HepG2 (cell line): ENCODE results near the gene UBTD2. TPM values are rescaled to one million over a fixed set of nuclear protein-coding genes. Genes with fewer than 3 reads are reported as not detected.

Experiments
- ATAC-seq: fragments of 200-7000 bp; cut with Tn5 transposase; 3 replicates; pipeline ENCODE4 v1.9.1; 2020; ENCODE audit warnings: mild to moderate bottlenecking, moderate library complexity
- BruUV-seq: library from RNA; stranded (reverse); fragments of 400-500 nt; replicated peaks from 2 replicates; lab custom pipeline; 2021; lab: Mats Ljungman, UMichigan
- CTCF ChIA-PET: fragments of 300-600 bp; formaldehyde crosslinking; extraction: SDS; loops from one replicate; lab custom pipeline; 2021; ENCODE audit warnings: low total read pairs, inconsistent platforms, low intra/inter-chr PET ratio; lab: Yijun Ruan, JAX
- POLR2A ChIA-PET: fragments of 350-600 bp; sonication (Branson Sonifier 250); formaldehyde crosslinking; loops from one replicate; lab custom pipeline; 2020; ENCODE audit warnings: antibody characterized with exemption, inconsistent platforms; lab: Yijun Ruan, JAX
- DNase-seq: peaks from one replicate; pipeline ENCODE4 v3.0.0-alpha.2; 2015; ENCODE audit warnings: low spot score
- FAIRE-seq: peaks from 3 replicates; lab custom pipeline; 2011; peaks lifted over from hg19 to GRCh38; lab: Jason Lieb, UNC
- H2AFZ ChIP-seq: one replicate; pipeline ENCODE4 v1.6.1; 2011; ENCODE audit warnings: low read length, inconsistent platforms
- H3K27ac ChIP-seq: fragments of 300-600 bp; 3 replicates; pipeline ENCODE4 v1.8.0; 2011; ENCODE audit warnings: mixed run types, mild to moderate bottlenecking, mixed read lengths, low read length, inconsistent platforms; ENCODE audit not compliant: insufficient read depth; ENCODE audit errors: extremely low read length
- H3K27me3 ChIP-seq, 2 experiments: fragments of 200-600 bp in 1 of 2; 2 replicates in 1 of 2; 3 replicates in 1 of 2; pipeline versions ENCODE4 v1.6.0 to v1.8.0; 2011; ENCODE audit warnings: low read length in 2 of 2, mild to moderate bottlenecking in 2 of 2, moderate library complexity in 2 of 2, inconsistent platforms in 1 of 2; ENCODE audit not compliant: insufficient read depth in 2 of 2, control insufficient read depth in 1 of 2
- H3K36me3 ChIP-seq, 2 experiments: fragments of 200-600 bp in 1 of 2; replicated peaks in 1 of 2; 2 replicates in 1 of 2; 3 replicates in 1 of 2; pipeline versions ENCODE4 v1.5.1 to v1.8.0; 2011; ENCODE audit warnings: low read length in 2 of 2, inconsistent platforms in 1 of 2; ENCODE audit not compliant: insufficient read depth in 2 of 2, control insufficient read depth in 1 of 2
- H3K4me1 ChIP-seq: 2 replicates; pipeline ENCODE4 v1.5.1; 2012; ENCODE audit warnings: low read length, inconsistent platforms; ENCODE audit not compliant: insufficient read depth
- H3K4me2 ChIP-seq: 2 replicates; pipeline ENCODE4 v1.6.0; 2011; ENCODE audit warnings: low read depth, low read length, inconsistent platforms
- H3K4me3 ChIP-seq, 3 experiments: fragments of 200-600 bp in 1 of 3; sonication (generic), shearing (Covaris generic) in 1 of 3; replicated peaks in 1 of 3; 2 replicates each; pipeline ENCODE4 v1.5.1; 2011 to 2016; ENCODE audit warnings: low read length in 3 of 3, inconsistent platforms in 2 of 3, low read depth in 2 of 3, mild to moderate bottlenecking in 2 of 3, control low read depth in 1 of 3, mixed read lengths in 1 of 3; ENCODE audit not compliant: insufficient read depth in 1 of 3
- H3K79me2 ChIP-seq: one replicate; pipeline ENCODE4 v1.6.1; 2011; ENCODE audit warnings: low read length, inconsistent platforms; ENCODE audit not compliant: insufficient read depth
- H3K9ac ChIP-seq: 2 replicates; pipeline ENCODE4 v1.6.0; 2011; ENCODE audit warnings: mild to moderate bottlenecking, low read depth, low read length, inconsistent platforms; ENCODE audit not compliant: insufficient read depth
- H3K9me3 ChIP-seq: 2 replicates; pipeline ENCODE4 v1.5.1; 2012; ENCODE audit warnings: mild to moderate bottlenecking, low read length
- H4K20me1 ChIP-seq: 2 replicates; pipeline ENCODE4 v1.6.0; 2011; ENCODE audit warnings: inconsistent platforms, mild to moderate bottlenecking, low read length, moderate library complexity; ENCODE audit not compliant: insufficient read depth
- ESRRA ChIP-seq: sonication (generic); formaldehyde crosslinking; IDR thresholded peaks from 2 replicates; pipeline ENCODE4 v1.5.1; 2020; ENCODE audit warnings: mild to moderate bottlenecking, low read depth, missing genetic modification reagents
- HNRNPLL ChIP-seq: fragments of 200-400 bp; formaldehyde crosslinking; IDR thresholded peaks from 2 replicates; pipeline ENCODE4 v1.6.1; 2017; ENCODE audit warnings: mild to moderate bottlenecking, low read depth, low read length; ENCODE audit not compliant: poor library complexity, severe bottlenecking
- PHF5A ChIP-seq: IDR thresholded peaks from one replicate; pipeline ENCODE4 v1.6.1; 2018; ENCODE audit warnings: low read depth, missing genetic modification reagents; ENCODE audit not compliant: unreplicated experiment
- SRSF1 ChIP-seq: fragments of 200-400 bp; formaldehyde crosslinking; optimal IDR thresholded peaks from 2 replicates; pipeline ENCODE3; 2017; ENCODE audit warnings: mild to moderate bottlenecking, low read depth, low read length, moderate library complexity
- TARDBP ChIP-seq: sonication (generic); formaldehyde crosslinking; IDR thresholded peaks from 2 replicates; pipeline ENCODE4 v1.8.0; 2022; ENCODE audit warnings: mild to moderate bottlenecking, missing genetic modification reagents
- TSC22D2 ChIP-seq: sonication (generic); formaldehyde crosslinking; IDR thresholded peaks from 2 replicates; pipeline ENCODE4 v1.5.1; 2020; ENCODE audit warnings: missing genetic modification reagents, mild to moderate bottlenecking, borderline replicate concordance
- ZNF3 ChIP-seq: IDR thresholded peaks from 2 replicates; pipeline ENCODE4 v1.7.0; 2017; ENCODE audit warnings: inconsistent platforms
- ZNF367 ChIP-seq: sonication (generic); formaldehyde crosslinking; IDR thresholded peaks from 2 replicates; pipeline ENCODE4 v1.4.0; 2020; ENCODE audit warnings: missing genetic modification reagents, borderline replicate concordance
- ZNF549 ChIP-seq: sonication (generic); formaldehyde crosslinking; IDR thresholded peaks from 2 replicates; pipeline ENCODE4 v1.5.0; 2020; ENCODE audit warnings: missing genetic modification reagents
- ZNF607 ChIP-seq: sonication (generic); formaldehyde crosslinking; IDR thresholded peaks from 2 replicates; pipeline ENCODE4 v1.5.1; 2020; ENCODE audit warnings: missing genetic modification reagents, mild to moderate bottlenecking, borderline replicate concordance
- ZNF737 ChIP-seq: sonication (generic); formaldehyde crosslinking; IDR thresholded peaks from 2 replicates; pipeline ENCODE4 v1.5.0; 2020; ENCODE audit warnings: missing genetic modification reagents, mild to moderate bottlenecking, borderline replicate concordance
- ZNF850 ChIP-seq: sonication (generic); formaldehyde crosslinking; conservative IDR thresholded peaks from 2 replicates; pipeline ENCODE4 v1.9.0; 2021; ENCODE audit warnings: mild to moderate bottlenecking, missing genetic modification reagents
- WGBS: methylation state at CpG from one replicate; pipeline ENCODE4 v1.1.6; 2017; ENCODE audit warnings: low lambda C conversion rate; 5-methylcytosine and 5-hydroxymethylcytosine counted together
- in situ Hi-C: cut with HindIII; loops from 2 replicates; pipeline ENCODE4 v1.10.0; 2017; ENCODE audit warnings: low pct_unique_long_range_greater_than_20kb; ENCODE audit not compliant: extremely low pct_ligation_motif_present
- intact Hi-C: fragments of 100-400 bp; cut with micrococcal nuclease; formaldehyde crosslinking; loops from one replicate; pipeline ENCODE4 v1.10.0; 2022; ENCODE audit not compliant: unreplicated experiment
- polyA plus RNA-seq, 8 experiments: library from polyadenylated mRNA; depleted of rRNA in 3 of 8; stranded (reverse) in 7 of 8; unstranded in 1 of 8; fragments of >200 nt; fragmentation: Illumina TruSeq in 4 of 8; extraction: Trizol in 4 of 8; gene quantifications; 2 replicates each; pipeline versions ENCODE4 v1.2.1 to v1.2.3, GENCODE V29; 2011 to 2016; ENCODE audit warnings: low read depth in 4 of 8, missing spikeins in 1 of 8, mixed read lengths in 1 of 8; ENCODE audit not compliant: insufficient read depth in 1 of 8
- total RNA-seq, 5 experiments: library from RNA; depleted of rRNA; stranded (reverse); fragments of >200 nt; fragmentation: Illumina TruSeq; extraction: Trizol; gene quantifications; 2 replicates each; pipeline ENCODE4 v1.2.3, GENCODE V29; 2016; ENCODE audit warnings: low read depth in 1 of 5
- TF ChIP-seq, protein P1 (sequence below): sonication (generic); formaldehyde crosslinking; IDR thresholded peaks from 2 replicates; pipeline ENCODE4 v1.5.1; 2020; ENCODE audit warnings: missing genetic modification reagents, mild to moderate bottlenecking, borderline replicate concordance
- TF ChIP-seq, protein P2 (sequence below): IDR thresholded peaks from 2 replicates; pipeline ENCODE4 v1.6.1; 2012; ENCODE audit warnings: low read depth, low read length, improper control_type of control experiment
- TF ChIP-seq, protein P3 (sequence below): sonication (generic); formaldehyde crosslinking; IDR thresholded peaks from 2 replicates; pipeline ENCODE4 v1.4.0; 2020; ENCODE audit warnings: mild to moderate bottlenecking, missing genetic modification reagents, borderline replicate concordance
- TF ChIP-seq, protein P4 (sequence below): sonication (generic); formaldehyde crosslinking; IDR thresholded peaks from 2 replicates; pipeline ENCODE4 v1.4.0; 2020; ENCODE audit warnings: mild to moderate bottlenecking, missing genetic modification reagents

UBTD2 gene
- total and polyA plus RNA-seq, 2 of the 13 experiments (the other 11 are each of a cell fraction or from before 2014, with no cell fraction given), result 15.2 to 24.1 TPM

DNA sequence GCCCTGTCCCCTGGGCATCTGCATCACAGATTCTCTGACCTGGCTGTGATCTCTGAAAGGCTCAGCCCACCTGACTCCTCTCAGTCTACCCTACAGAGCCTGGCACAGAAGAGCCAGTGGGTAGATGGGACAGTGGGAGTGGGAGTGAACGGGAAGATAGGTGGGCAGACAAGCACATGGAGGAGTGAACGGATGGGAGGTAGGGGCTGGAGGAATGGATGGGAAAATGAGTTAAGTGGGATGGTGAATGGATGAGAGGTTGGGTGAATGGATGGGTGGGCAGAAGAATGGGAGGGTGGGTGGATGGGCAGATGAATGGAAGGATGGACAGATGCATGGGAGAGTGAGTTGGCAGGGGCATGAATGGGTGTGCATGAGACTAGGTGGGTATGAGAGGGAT is 114.3 kb downstream of the UBTD2 start:
- ChIA-PET CTCF (no interaction called here), POLR2A (interaction anchor here (0.8 kb wide), 1 partner anchor 19 kb away, joined by 4 read pairs; the partner anchor contains the start of gene STK10)
- Histone ChIP-seq H3K4me3 (no peak overlapping the region), H3K4me1 (peaks cover 34% of the 10 kb centered on the region), H3K9me3 (no peaks in the 10 kb centered on the region), H3K4me2 (no peak overlapping the region), H2AFZ (no peak overlapping the region), H4K20me1 (no peaks in the 10 kb centered on the region), H3K36me3 (no peaks in the 10 kb centered on the region), H3K27ac (no peak overlapping the region), H3K9ac (no peak overlapping the region), H3K79me2 (no peaks in the 10 kb centered on the region), H3K27me3 (no peaks in the 10 kb centered on the region)
- in situ Hi-C loops, result no loop called here
- intact Hi-C loops, result no loop called here
- BruUV-seq, result no TSS peak
- TF ChIP-seq SRSF1, result no peak
- TF ChIP-seq ZNF3 (CRISPR knock-in tag), result no peak
- no peak for TF ChIP-seq ZNF607 (CRISPR knock-in tag)
- TF ChIP-seq TSC22D2 (CRISPR knock-in tag), result no peak
- TF ChIP-seq, protein P1, sequence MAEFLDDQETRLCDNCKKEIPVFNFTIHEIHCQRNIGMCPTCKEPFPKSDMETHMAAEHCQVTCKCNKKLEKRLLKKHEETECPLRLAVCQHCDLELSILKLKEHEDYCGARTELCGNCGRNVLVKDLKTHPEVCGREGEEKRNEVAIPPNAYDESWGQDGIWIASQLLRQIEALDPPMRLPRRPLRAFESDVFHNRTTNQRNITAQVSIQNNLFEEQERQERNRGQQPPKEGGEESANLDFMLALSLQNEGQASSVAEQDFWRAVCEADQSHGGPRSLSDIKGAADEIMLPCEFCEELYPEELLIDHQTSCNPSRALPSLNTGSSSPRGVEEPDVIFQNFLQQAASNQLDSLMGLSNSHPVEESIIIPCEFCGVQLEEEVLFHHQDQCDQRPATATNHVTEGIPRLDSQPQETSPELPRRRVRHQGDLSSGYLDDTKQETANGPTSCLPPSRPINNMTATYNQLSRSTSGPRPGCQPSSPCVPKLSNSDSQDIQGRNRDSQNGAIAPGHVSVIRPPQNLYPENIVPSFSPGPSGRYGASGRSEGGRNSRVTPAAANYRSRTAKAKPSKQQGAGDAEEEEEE (CRISPR knock-in tag), result no peak
- no peak for TF ChIP-seq ZNF737 (CRISPR knock-in tag)
- TF ChIP-seq, protein P2, sequence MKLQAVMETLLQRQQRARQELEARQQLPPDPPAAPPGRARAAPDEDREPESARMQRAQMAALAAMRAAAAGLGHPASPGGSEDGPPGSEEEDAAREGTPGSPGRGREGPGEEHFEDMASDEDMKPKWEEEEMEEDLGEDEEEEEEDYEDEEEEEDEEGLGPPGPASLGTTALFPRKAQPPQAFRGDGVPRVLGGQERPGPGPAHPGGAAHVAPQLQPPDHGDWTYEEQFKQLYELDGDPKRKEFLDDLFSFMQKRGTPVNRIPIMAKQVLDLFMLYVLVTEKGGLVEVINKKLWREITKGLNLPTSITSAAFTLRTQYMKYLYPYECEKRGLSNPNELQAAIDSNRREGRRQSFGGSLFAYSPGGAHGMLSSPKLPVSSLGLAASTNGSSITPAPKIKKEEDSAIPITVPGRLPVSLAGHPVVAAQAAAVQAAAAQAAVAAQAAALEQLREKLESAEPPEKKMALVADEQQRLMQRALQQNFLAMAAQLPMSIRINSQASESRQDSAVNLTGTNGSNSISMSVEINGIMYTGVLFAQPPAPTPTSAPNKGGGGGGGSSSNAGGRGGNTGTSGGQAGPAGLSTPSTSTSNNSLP, result no peak
- no peak for TF ChIP-seq TARDBP (CRISPR knock-in tag)
- TF ChIP-seq PHF5A (CRISPR knock-in tag), result no peak
- TF ChIP-seq ZNF367 (CRISPR knock-in tag), result no peak
- TF ChIP-seq ESRRA (CRISPR knock-in tag), result no peak
- TF ChIP-seq, protein P3, sequence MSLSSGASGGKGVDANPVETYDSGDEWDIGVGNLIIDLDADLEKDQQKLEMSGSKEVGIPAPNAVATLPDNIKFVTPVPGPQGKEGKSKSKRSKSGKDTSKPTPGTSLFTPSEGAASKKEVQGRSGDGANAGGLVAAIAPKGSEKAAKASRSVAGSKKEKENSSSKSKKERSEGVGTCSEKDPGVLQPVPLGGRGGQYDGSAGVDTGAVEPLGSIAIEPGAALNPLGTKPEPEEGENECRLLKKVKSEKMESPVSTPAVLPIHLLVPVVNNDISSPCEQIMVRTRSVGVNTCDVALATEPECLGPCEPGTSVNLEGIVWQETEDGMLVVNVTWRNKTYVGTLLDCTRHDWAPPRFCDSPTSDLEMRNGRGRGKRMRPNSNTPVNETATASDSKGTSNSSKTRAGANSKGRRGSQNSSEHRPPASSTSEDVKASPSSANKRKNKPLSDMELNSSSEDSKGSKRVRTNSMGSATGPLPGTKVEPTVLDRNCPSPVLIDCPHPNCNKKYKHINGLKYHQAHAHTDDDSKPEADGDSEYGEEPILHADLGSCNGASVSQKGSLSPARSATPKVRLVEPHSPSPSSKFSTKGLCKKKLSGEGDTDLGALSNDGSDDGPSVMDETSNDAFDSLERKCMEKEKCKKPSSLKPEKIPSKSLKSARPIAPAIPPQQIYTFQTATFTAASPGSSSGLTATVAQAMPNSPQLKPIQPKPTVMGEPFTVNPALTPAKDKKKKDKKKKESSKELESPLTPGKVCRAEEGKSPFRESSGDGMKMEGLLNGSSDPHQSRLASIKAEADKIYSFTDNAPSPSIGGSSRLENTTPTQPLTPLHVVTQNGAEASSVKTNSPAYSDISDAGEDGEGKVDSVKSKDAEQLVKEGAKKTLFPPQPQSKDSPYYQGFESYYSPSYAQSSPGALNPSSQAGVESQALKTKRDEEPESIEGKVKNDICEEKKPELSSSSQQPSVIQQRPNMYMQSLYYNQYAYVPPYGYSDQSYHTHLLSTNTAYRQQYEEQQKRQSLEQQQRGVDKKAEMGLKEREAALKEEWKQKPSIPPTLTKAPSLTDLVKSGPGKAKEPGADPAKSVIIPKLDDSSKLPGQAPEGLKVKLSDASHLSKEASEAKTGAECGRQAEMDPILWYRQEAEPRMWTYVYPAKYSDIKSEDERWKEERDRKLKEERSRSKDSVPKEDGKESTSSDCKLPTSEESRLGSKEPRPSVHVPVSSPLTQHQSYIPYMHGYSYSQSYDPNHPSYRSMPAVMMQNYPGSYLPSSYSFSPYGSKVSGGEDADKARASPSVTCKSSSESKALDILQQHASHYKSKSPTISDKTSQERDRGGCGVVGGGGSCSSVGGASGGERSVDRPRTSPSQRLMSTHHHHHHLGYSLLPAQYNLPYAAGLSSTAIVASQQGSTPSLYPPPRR (CRISPR knock-in tag), result no peak
- no peak for TF ChIP-seq ZNF850 (CRISPR knock-in tag)
- TF ChIP-seq, protein P4, sequence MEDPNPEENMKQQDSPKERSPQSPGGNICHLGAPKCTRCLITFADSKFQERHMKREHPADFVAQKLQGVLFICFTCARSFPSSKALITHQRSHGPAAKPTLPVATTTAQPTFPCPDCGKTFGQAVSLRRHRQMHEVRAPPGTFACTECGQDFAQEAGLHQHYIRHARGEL (CRISPR knock-in tag), result no peak
- TF ChIP-seq HNRNPLL, result no peak
- TF ChIP-seq ZNF549 (CRISPR knock-in tag), result no peak
- WGBS, result 97% methylated on average over 2 of the region's 2 CpGs
- ATAC-seq, result no peak
- DNase-seq, result no peak
- FAIRE-seq, result no peak
